Coronary artery (tissue), 2 donors: ENCODE measurements around the gene DCP2.

Experiments used
- DNase-seq: peaks from one replicate; pipeline ENCODE4 v3.0.0-alpha.2; 2017; ENCODE audit warnings: low spot score
- H3K27ac ChIP-seq, 2 donors: fragments of 200-600 bp; sonication (generic); one replicate each; pipeline ENCODE4 v1.5.1; 2016 to 2019
- H3K4me3 ChIP-seq: fragments of 200-600 bp; sonication (generic); 2 replicates; pipeline ENCODE4 v1.5.1; 2016; ENCODE audit warnings: mild to moderate bottlenecking, moderate library complexity
- CTCF ChIP-seq: fragments of 200-600 bp; sonication (generic); IDR thresholded peaks from one replicate; pipeline ENCODE4 v1.5.1; 2019; ENCODE audit warnings: antibody characterized with exemption

DCP2 gene

GRCh38 chr5:113042491-113043243 lies 66.1 kb downstream of the DCP2 start:
- no peak for DNase-seq
- no peak for TF ChIP-seq CTCF
- Histone ChIP-seq H3K4me3 (no peak overlapping the region), H3K27ac (no peak overlapping the region)

- TF ChIP-seq CTCF = no peak
- Histone ChIP-seq H3K4me3 (no peak overlapping the region), H3K27ac (no peak overlapping the region)
- DNase-seq = peak; percentile 64
Observed at GRCh38 chr5:113043491-113043931, 66.9 kb downstream of the DCP2 start.

GRCh38 chr5:113044776-113045465 lies 68.3 kb downstream of the DCP2 start:
- DNase-seq = peak; percentile 54
- TF ChIP-seq CTCF = no peak
- Histone ChIP-seq H3K27ac (no peak overlapping the region), H3K4me3 (no peak overlapping the region)

GRCh38 chr5:113047234-113047633 lies 70.6 kb downstream of the DCP2 start:
- no peak for DNase-seq
- H3K27ac ChIP-seq = peak overlapping the region in 1 of 2 donors; percentile 31

GRCh38 chr5:113047733-113048652 lies 71.4 kb downstream of the DCP2 start:
- TF ChIP-seq CTCF = no peak
- Histone ChIP-seq H3K4me3 (no peak overlapping the region), H3K27ac (peak overlapping the region in 1 of 2 donors; percentile 28)
- DNase-seq = no peak

More at GRCh38 chr5:113047234-113047633, 70.6 kb downstream of the DCP2 start:
- H3K4me3 ChIP-seq = no peak overlapping the region
- TF ChIP-seq CTCF = no peak

- no peak overlapping the region for H3K27ac ChIP-seq
- no peak overlapping the region for H3K4me3 ChIP-seq
- no peak for DNase-seq
- TF ChIP-seq CTCF = no peak
Observed at GRCh38 chr5:113048931-113049330, 72.3 kb downstream of the DCP2 start.
